LNCaP clone FGC (cell line): ENCODE results near the gene CMTM7.
A peak's percentile ranks its signal among the peaks of the same experiment; 100 is the strongest.

ENCODE experiments used
- DNase-seq: peaks from one replicate; pipeline ENCODE4 v3.0.0-alpha.2; 2011; ENCODE audit warnings: low read depth
- H3K4me3 ChIP-seq: 2 replicates; pipeline ENCODE4 v1.5.1; 2011; ENCODE audit warnings: mild to moderate bottlenecking, low read depth, low read length, control low read depth
- TF ChIP-seq, protein P1 (sequence below): IDR thresholded peaks from 2 replicates; pipeline ENCODE4 v1.5.1; 2012; ENCODE audit warnings: mild to moderate bottlenecking; ENCODE audit not compliant: control insufficient read depth, insufficient read depth; ENCODE audit errors: extremely low read depth

Gene CMTM7

DNA sequence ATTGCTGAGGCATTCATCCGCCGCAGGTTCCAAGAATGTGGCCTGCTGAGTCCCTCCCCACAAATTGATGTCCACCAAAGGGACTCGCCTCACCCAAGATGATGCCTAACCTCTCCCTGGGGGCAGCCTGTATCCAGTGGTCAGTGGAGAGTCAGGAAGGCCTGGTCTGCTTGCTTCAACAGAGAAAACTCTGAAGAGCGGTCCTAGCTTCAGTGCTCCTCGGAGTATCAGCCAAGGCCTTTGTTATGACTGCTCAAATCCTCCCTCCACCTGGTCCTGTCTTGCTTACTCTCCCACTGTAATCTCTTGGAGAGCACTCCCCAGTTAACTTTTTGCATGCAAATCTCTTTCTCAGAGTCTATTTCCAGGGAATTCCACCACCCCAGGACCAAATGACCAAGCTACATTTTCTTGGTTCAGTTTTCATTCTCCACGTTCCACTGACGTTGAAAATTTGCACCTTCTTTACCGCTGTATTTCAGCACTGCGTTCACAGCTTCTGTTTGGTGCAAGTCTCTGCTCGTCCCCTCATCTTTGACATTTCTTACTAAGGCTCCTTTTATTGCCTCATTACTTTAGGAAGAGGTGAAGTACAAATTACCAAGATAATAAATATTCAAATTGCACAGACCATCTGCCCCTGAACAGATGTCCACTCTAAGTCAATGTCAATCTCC lies 22.3 kb downstream of the CMTM7 start:
- H3K4me3 ChIP-seq, result no peak overlapping the region
- no peak for DNase-seq
- TF ChIP-seq, protein P1, sequence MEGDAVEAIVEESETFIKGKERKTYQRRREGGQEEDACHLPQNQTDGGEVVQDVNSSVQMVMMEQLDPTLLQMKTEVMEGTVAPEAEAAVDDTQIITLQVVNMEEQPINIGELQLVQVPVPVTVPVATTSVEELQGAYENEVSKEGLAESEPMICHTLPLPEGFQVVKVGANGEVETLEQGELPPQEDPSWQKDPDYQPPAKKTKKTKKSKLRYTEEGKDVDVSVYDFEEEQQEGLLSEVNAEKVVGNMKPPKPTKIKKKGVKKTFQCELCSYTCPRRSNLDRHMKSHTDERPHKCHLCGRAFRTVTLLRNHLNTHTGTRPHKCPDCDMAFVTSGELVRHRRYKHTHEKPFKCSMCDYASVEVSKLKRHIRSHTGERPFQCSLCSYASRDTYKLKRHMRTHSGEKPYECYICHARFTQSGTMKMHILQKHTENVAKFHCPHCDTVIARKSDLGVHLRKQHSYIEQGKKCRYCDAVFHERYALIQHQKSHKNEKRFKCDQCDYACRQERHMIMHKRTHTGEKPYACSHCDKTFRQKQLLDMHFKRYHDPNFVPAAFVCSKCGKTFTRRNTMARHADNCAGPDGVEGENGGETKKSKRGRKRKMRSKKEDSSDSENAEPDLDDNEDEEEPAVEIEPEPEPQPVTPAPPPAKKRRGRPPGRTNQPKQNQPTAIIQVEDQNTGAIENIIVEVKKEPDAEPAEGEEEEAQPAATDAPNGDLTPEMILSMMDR, result no peak

DNA sequence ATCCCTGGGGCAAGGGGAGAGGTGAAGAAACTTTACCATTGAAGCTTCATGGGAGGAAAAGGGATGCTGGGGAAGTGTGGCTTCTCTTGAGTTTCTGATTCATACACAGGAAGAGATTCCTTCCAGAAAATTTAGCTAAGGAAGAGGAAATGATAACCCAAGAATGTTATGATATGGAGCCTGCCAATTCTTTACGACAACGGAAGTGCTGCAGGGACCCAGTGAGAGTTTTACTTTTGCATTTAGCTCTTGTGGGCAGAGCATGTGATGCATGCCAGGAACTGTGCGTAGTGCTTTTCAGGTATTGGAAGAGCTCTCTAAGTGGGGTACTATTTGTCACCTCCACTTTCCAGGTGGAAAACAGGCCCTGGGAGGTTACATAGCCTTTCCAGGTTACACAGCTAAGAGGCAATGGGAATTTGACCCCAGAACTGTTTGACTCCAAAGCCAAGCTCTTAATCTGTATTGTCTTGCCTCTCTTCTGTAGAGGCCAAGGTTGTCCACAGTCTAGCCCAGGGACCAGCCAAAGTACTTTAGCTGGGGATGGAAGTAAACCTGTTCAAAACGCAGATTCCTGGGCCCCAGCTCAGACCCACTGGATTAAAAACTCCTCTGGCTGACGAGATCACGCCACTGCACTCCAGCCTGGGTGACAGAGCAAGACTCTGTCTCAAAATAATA lies 23.0 kb downstream of the CMTM7 start:
- no peak overlapping the region for H3K4me3 ChIP-seq
- no peak for DNase-seq
- TF ChIP-seq, protein P1, result no peak

DNA sequence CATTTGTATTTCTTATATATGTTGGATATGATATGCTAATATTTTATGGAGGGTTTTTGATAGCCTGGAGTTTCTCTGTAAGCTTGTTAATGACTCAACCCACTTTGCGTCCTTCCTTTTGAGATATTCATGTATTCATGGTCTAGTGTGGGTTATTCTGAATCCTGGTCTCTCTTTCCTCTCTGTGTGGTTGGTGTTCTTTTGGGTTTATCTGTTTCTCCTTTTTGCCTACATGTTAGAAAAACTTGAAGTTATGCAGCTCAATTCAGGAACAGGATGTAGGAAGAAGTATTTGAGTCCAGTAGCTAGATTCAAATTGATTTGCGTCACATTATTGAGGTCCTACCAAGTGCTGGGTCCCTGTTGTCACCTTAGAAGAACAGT lies 28.1 kb downstream of the CMTM7 start:
- TF ChIP-seq, protein P1, result no peak
- no peak overlapping the region for H3K4me3 ChIP-seq
- DNase-seq, result no peak

DNA sequence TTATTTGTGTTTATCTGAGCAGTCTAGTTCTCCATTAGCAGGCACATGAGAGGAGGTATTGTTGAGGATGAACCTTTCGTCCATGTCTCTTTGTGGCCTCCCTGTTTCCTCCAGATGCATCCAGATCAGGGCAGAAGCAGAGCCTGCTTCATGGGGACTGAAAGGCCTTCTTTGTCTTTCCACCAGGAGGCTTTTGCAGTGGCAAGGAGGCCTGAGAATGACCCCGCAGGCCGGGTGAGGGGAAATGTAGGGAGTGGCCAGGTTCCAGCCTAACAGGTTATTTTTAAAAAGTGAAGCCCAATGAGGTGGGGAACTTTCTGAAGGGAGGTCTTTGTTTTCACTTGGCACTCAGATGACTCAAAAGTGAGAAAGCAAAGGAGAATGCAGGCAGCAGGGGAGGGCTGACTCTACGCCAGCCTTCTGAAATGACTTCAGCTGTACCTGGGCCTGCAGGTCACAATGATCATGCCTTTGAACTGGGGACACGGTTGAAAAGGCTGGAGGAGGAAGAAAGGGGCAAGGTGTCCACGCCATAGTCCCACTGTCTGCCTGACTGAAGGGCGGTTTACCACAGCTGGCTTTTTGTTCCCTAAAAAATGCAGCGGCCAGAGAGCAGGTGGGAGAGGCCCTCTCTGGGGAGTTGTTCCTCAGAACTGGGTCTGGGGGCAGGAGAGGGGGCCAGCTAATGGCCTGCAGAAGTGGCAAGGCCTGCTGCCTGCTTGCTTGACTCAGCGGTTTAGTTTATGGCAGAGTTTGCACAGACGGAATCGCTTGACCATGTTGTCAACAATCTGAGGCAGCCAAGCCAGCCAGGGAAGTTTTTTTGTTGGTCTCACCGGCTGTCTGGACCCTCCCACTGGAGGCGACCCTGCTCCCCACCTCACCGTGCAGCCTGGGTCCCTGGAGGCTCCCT lies 28.7 kb downstream of the CMTM7 start:
- no peak overlapping the region for H3K4me3 ChIP-seq
- TF ChIP-seq, protein P1, result no peak
- no peak for DNase-seq

DNA sequence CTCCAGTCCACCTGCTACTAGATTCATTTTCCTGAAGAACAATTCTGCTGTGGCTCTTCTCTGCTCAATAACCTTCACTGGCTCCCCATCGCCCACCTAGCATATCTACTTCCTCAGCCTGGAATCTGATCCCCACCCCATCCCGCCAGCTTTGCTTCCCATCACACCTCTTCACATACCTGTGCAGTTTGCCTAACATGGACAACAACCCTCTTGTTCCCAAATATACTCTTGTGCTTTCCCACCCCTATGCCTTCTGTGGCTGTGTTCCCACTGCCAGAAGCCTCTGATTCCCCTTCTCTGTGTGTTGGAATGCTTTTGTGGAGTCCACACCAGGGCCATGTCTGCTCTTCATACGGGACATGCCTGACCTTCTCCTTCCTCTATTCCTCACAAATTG lies 29.5 kb downstream of the CMTM7 start:
- no peak for DNase-seq
- TF ChIP-seq, protein P1, result no peak
- H3K4me3 ChIP-seq, result no peak overlapping the region

DNA sequence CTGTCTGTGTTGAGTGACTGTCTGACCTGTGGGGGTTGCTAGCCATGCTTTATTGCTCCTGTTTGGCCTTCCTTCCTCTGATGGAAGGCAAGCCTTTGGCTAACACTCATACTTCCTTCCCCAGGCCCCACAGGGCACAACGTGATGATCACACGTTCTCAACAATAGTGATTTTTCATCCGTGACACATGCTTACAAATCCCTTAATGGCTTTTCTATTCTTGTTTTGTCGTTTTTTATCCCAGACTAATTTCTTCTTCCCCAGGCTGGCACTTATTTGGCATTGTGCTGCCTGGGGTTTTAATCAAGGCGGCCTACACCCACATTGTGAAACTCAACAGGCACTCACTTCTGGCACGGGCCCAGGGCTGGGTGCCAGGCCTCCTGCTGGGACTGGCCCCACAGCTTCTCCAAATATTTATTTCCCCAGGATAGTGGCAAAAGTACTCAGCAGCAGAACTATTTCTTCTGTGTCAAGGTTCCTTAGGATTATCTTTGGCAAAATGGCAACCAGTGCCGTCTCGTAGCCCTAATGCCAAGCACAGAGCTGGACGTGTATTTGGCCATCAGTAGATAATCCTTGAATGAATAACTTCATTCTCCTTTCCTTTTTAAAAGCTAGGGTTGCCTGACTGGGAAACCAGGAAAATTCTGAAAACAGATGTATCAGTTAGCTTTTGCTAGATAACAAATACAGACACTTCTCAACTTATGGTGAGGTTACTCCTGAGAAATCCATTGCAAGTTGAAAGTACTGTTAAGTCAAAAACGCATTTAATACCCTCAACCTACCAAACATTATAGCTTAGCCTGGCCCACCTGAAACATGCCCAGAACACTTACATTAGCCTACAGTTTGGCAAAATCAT lies 30.6 kb downstream of the CMTM7 start:
- H3K4me3 ChIP-seq, result no peak overlapping the region
- peak; percentile 91 for DNase-seq
- TF ChIP-seq, protein P1, result no peak
